ENCODE results near the gene EIF4G3.

Gene EIF4G3

GRCh38 chr1:20983297-20983889 is 193.3 kb downstream of the EIF4G3 start:
- DNase-seq, result no peak

- DNase-seq, result no peak
Measured at GRCh38 chr1:20982316-20982715, 194.4 kb downstream of the EIF4G3 start.

GRCh38 chr1:20981915-20982314 is 194.8 kb downstream of the EIF4G3 start:
- no peak for DNase-seq

- DNase-seq, result no peak
Measured at GRCh38 chr1:20980051-20980450, 196.6 kb downstream of the EIF4G3 start.

GRCh38 chr1:20978413-20978812 is 198.3 kb downstream of the EIF4G3 start:
- no peak for DNase-seq

- no peak for DNase-seq
Measured at GRCh38 chr1:20975668-20976067, 201.0 kb downstream of the EIF4G3 start.

- no peak for DNase-seq
Measured at GRCh38 chr1:20974951-20975350, 201.7 kb downstream of the EIF4G3 start.

- no peak for DNase-seq
Measured at GRCh38 chr1:20974069-20974468, 202.6 kb downstream of the EIF4G3 start.

- no peak for DNase-seq
Measured at GRCh38 chr1:20972855-20973254, 203.8 kb downstream of the EIF4G3 start.

GRCh38 chr1:20964540-20965484 is 211.9 kb downstream of the EIF4G3 start:
- DNase-seq, result no peak

GRCh38 chr1:20962576-20963258 is 214.0 kb downstream of the EIF4G3 start:
- DNase-seq, result no peak

GRCh38 chr1:20958430-20958829 is 218.3 kb downstream of the EIF4G3 start:
- DNase-seq, result no peak

GRCh38 chr1:20956272-20956671 is 220.4 kb downstream of the EIF4G3 start:
- no peak for DNase-seq

- DNase-seq, result no peak
Measured at GRCh38 chr1:20950679-20951078, 226.0 kb downstream of the EIF4G3 start.

- DNase-seq, result no peak
Measured at GRCh38 chr1:20949871-20950590, 226.7 kb downstream of the EIF4G3 start.

- no peak for DNase-seq
Measured at GRCh38 chr1:20948101-20948500, 228.6 kb downstream of the EIF4G3 start.

- no peak for DNase-seq
Measured at GRCh38 chr1:20947409-20947808, 229.3 kb downstream of the EIF4G3 start.

GRCh38 chr1:20936621-20937020 is 240.1 kb downstream of the EIF4G3 start:
- DNase-seq, result no peak

- DNase-seq, result no peak
Measured at GRCh38 chr1:20936216-20936615, 240.5 kb downstream of the EIF4G3 start.

- no peak for DNase-seq
Measured at GRCh38 chr1:20935717-20936116, 241.0 kb downstream of the EIF4G3 start.

- DNase-seq, result no peak
Measured at GRCh38 chr1:20932437-20932977, 244.2 kb downstream of the EIF4G3 start.

GRCh38 chr1:20931930-20932436 is 244.7 kb downstream of the EIF4G3 start:
- DNase-seq, result no peak

- no peak for DNase-seq
Measured at GRCh38 chr1:20930427-20930826, 246.3 kb downstream of the EIF4G3 start.

Measured in DMS 273 treated with DMSO at 0.1 percent for 48 hours (cell line).